Measurements from ENCODE around the gene RIPOR2. TPM values are rescaled to one million over a fixed set of nuclear protein-coding genes. Genes with fewer than 3 reads are reported as not detected.
"Not testable (repeated sequence)": the region's sequence is repeated elsewhere in the genome, so short reads cannot be mapped to it uniquely, and the experiment has no call there.

Gene RIPOR2
- polyA plus RNA-seq, 10 donors, result 21.6 to 43.0 (median 25.5) TPM

- DNase-seq, result not testable (repeated sequence)
Measured at GRCh38 chr6:24926647-24927046, 9.1 kb downstream of the RIPOR2 start.

GRCh38 chr6:24926192-24926591 is 9.6 kb downstream of the RIPOR2 start:
- DNase-seq, result no peak

DNA sequence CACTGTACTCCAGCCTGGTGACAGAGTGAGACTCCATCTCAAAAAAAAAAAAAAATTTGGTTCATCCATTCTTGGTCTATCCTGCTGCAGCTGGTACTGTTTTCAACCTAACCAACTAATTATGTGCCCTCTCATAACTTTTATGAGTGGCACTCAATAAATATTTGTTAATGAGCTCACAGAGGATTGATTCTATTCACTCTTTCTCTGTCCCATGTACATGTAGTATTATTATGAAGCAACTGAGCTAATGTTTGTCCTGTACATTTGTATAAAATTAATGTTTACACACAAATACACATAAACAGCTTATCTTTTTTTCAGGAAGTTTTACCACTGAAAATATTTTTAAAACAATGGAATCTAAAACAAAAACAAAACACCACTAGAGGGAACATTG is 10.1 kb downstream of the RIPOR2 start:
- DNase-seq, result no peak

GRCh38 chr6:24924580-24925356 is 11.0 kb downstream of the RIPOR2 start:
- no peak for DNase-seq

GRCh38 chr6:24923885-24924401 is 11.8 kb downstream of the RIPOR2 start:
- no peak for DNase-seq

DNA sequence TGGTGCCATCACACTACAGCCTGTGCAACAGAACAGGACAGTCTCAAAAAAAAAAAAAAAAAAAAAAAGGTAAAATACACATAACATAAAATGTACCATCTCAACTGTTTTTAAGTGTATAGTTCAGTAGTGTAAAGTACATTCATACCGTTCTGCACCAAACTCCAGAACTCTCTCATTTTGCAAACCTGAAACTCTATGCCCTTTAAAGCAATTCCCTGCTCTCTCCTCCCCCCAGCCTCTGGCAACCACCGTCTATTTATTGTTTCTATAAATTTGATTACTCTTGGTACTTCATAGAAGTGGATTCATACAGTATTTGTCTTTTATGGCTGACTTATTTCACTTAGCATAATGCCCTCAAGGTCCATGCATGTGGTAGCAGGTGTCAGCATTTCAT is 12.9 kb downstream of the RIPOR2 start:
- DNase-seq, result no peak

- DNase-seq, result no peak
Measured at GRCh38 chr6:24922170-24922569, 13.6 kb downstream of the RIPOR2 start.

DNA sequence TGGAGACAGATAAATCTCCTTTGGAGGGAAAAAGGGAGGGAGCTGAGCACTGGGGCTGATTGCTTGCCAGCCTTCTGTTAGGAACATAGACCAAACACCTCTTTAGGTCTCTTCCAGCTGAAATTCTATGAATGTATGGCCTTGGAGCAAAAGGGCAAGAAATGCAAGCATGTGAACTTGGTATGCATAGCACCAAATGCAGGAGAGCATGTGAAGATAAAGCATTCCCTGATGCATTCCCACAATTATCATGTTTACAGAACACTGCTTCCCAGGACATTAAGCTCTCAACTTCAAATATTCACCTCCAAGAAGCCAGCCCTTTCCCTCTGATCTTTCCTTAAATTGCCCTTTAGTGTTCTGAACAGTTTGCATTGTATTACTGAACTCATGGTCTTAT is 15.6 kb downstream of the RIPOR2 start:
- DNase-seq, result no peak

DNA sequence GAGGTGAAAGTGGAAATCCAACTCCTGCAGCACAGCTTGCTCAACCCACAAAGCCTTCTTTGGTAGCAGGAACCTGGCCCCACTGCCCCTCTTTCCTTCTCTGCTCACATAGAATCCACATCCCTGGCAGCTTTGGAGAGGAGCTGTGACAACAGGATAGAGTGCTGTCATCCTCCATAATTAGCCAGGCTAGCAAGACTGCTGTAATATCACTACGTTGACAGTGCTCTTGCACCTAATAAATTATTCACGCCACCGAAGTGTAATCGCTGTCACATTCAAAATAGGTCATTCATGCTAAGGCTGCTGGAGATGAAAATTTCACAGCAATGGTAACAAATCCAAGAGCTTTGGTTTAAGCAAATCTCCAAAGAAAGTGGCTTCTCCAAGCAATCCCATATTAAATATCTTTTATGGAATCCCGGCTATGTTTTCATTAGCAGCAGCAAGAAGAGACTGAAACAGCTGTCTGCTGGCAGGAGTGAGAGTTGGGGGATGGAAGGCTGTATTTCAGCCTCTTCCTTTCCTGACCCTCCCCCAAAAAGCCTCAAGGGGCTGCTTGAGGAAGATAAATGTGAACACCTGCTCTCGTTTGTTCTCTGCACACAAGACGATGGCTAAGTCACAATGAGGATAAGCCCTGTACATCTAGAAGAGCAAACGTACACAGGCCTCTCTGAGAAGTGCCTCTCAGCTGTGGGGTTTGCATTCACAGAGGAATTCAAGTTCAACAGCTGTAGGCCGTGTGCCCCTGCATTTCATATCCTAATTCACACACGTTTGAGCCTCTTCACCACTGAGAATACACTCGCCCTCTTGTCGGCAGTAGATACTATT is 16.5 kb downstream of the RIPOR2 start:
- DNase-seq, result peak; percentile 75 to 92 (median 76)

- DNase-seq, result no peak
Measured at GRCh38 chr6:24918641-24919055, 17.1 kb downstream of the RIPOR2 start.

DNA sequence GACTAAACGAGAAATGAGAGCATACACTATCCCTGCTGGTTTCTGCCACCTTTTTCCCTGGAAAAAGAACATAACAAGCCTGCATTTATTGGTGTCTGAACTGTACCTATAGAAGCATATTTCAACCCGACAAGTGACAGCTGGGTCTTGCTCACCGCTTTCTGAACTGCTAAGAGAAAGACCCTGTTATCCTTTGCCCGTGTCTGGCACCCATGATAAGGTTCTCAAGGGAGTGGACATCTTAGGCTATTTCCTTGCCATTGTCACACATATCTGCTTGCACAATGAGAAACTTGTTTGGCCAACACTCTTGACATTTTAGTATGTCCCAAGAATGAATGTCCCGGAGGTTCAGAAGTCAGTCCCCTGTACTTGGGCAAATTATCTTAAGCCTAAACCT is 19.3 kb downstream of the RIPOR2 start:
- DNase-seq, result no peak

GRCh38 chr6:24915641-24916040 is 20.1 kb downstream of the RIPOR2 start:
- DNase-seq, result no peak

DNA sequence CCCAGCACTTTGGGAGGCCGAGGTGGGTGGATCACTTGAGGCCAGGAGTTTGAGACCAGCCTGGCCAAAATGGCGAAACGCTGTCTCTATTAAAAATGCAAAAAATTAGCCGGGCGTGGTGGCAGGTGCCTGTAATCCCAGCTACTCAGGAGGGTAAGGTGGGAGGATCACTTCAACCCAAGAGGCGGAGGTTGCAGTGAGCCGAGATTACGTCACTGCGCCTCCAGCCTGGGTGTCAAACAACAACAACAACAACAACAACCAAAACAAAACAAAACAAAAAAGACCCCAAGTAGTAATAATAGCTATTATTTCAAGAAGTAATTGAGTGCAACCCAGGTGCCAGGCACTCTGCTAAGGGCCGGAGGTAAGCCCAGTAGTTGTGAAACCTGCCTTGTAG is 21.7 kb downstream of the RIPOR2 start:
- not testable (repeated sequence) for DNase-seq

- no peak for DNase-seq
Measured at GRCh38 chr6:24911796-24912382, 23.9 kb downstream of the RIPOR2 start.

- DNase-seq, result peak; percentile 71 to 94 (median 89)
Measured at GRCh38 chr6:24910961-24911725, 24.6 kb downstream of the RIPOR2 start.

- no peak for DNase-seq
Measured at GRCh38 chr6:24910331-24910960, 25.3 kb downstream of the RIPOR2 start.

GRCh38 chr6:24909241-24910216 is 26.2 kb downstream of the RIPOR2 start:
- peak in 1 of 3 donors; percentile 56 for DNase-seq

DNA sequence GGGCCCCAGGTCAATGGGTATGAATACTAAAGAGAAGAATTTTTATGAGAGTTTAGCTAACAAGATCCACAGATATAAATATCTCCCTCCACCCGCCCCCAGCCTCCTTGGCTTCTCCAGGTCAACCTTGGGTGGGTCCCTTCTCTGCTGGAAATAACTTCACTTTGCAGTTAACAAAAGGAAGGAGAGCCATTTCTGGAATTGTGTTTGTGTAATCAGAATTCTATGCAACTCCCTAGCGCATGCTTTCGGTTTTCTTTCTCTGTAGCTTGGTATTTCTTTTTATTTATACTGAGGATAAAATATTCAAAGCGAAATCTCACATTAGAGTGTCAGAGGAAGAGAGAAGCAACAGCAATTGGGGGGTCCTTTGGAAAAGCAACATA is 27.1 kb downstream of the RIPOR2 start:
- peak in 1 of 3 donors; percentile 67 for DNase-seq

- peak in 1 of 3 donors; percentile 28 for DNase-seq
Measured at GRCh38 chr6:24907919-24908649, 27.7 kb downstream of the RIPOR2 start.

All from muscle of back (tissue), 11 donors.